ENCODE data around the gene SVEP1.

The SVEP1 gene

DNA sequence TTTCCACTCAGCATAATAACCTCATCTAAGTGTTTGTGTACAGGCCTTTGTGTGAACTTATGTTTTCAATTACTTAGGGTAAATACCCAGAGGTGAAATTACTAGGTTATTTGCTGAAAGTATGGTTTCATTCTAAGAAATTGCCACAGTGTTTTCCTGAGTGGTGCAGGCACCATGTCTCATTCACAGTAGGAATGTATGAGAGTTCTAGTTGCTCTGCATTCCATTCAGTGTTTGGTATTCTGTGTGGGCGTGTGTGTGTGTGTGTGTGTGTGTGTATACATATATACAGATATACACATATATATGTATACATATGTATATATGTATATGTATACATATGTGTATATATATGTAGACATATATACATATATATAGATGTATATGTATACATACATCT is 8.8 kb upstream of the SVEP1 start:
- Mint-ChIP-seq H3K9me3 (peaks cover 52% of the 10 kb centered on the region), H3K4me3 (no peak overlapping the region), H3K27me3 (ENCODE audit: low read depth, poor library complexity) (peaks cover 10% of the 10 kb centered on the region), H3K36me3 (ENCODE audit: low read depth) (no peaks in the 10 kb centered on the region), H3K27ac (no peak overlapping the region), H3K4me1 (no peaks in the 10 kb centered on the region)
- no peak for DNase-seq
- TF ChIP-seq CTCF (IDR thresholded peaks at IDR 0.05), result no peak

GRCh38 chr9:110583237-110583636 is 3.7 kb upstream of the SVEP1 start:
- Mint-ChIP-seq H3K27ac (no peak overlapping the region), H3K4me3 (no peak overlapping the region), H3K36me3 (ENCODE audit: low read depth) (no peaks in the 10 kb centered on the region), H3K27me3 (ENCODE audit: low read depth, poor library complexity) (peaks cover 56% of the 10 kb centered on the region), H3K4me1 (peaks cover 17% of the 10 kb centered on the region), H3K9me3 (peaks cover 36% of the 10 kb centered on the region)
- no peak for TF ChIP-seq CTCF (IDR thresholded peaks at IDR 0.05)
- DNase-seq, result no peak

DNA sequence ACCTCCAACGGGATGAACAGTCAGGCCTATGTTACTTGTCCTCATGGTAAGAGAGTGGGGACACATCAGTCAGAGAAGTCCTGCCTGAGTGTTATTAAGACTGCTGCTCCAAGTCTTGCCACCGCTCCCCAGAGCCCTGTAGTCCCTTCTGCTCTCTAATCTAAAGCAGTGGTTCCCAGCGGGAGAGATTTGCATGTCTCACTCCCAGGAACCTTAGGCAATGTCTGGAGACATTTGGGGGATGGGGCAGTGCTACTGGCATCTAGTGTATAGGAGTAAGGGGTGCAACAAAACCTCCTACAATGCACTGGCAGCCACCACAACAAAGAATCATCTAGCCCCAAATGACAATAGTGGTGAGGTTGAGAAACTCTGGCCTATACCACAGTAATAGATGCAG is 2.6 kb upstream of the SVEP1 start:
- Mint-ChIP-seq H3K9me3 (peaks cover 40% of the 10 kb centered on the region), H3K4me1 (peaks cover 17% of the 10 kb centered on the region), H3K27ac (no peak overlapping the region), H3K4me3 (no peak overlapping the region), H3K36me3 (ENCODE audit: low read depth) (peaks cover 6% of the 10 kb centered on the region), H3K27me3 (ENCODE audit: low read depth, poor library complexity) (peaks cover 67% of the 10 kb centered on the region)
- no peak for TF ChIP-seq CTCF (IDR thresholded peaks at IDR 0.05)
- no peak for DNase-seq

DNA sequence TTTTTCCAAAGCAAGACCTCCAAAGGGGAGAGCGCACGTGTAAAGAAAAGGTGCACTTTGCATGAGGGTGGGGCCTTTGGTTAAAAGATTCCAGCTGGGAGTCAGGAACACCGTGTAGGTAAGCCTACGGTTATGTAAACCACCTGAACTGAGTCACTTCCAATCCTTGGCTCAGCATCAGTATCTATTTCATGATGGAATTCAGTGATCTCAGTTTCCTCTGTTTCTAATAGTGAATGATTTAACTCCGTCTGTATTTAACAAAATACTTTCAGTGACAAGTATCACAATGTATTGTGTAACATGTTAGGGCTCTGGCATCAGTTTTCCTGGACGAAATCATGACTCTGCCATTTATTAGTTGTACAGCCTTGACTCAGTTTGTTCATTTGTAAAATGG is 1.3 kb upstream of the SVEP1 start:
- H3K27me3 Mint-ChIP-seq (ENCODE audit: low read depth, poor library complexity), result peaks cover 70% of the 10 kb centered on the region
- H3K36me3 Mint-ChIP-seq (ENCODE audit: low read depth), result peaks cover 6% of the 10 kb centered on the region
- peaks cover 35% of the 10 kb centered on the region for H3K9me3 Mint-ChIP-seq

DNA sequence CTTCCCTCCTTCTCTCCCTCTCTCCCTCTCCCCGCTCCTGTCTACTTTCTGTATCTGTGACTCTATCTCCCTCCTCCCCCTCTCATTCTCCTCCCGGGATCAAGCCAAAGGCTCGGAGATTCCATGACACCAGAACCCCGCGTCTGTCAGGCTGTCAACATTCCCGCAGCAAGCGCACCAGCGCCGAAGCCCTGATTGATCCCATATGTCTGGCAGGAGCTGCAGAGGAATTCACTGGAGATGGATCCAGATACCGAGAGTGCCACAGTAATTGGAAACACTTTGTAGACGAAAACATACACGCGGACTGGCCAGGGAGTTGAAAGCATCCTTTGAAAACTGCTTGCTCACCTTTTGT is 300 bp upstream of the SVEP1 start:
- Mint-ChIP-seq H3K4me1 (peaks cover 17% of the 10 kb centered on the region), H3K9me3 (peaks cover 26% of the 10 kb centered on the region), H3K27me3 (ENCODE audit: low read depth, poor library complexity) (peaks cover 74% of the 10 kb centered on the region), H3K36me3 (ENCODE audit: low read depth) (peaks cover 6% of the 10 kb centered on the region), H3K4me3 (peak overlapping the region; percentile 85), H3K27ac (no peak overlapping the region)
- no peak for TF ChIP-seq CTCF (IDR thresholded peaks at IDR 0.05)
- DNase-seq, result peak; percentile 43

More for the DNA sequence above, 1.3 kb upstream of the SVEP1 start:
- H3K4me1 Mint-ChIP-seq, result peaks cover 17% of the 10 kb centered on the region
- H3K4me3 Mint-ChIP-seq, result peak overlapping the region; percentile 48
- no peak for TF ChIP-seq CTCF (IDR thresholded peaks at IDR 0.05)
- no peak overlapping the region for H3K27ac Mint-ChIP-seq
- DNase-seq, result no peak

DNA sequence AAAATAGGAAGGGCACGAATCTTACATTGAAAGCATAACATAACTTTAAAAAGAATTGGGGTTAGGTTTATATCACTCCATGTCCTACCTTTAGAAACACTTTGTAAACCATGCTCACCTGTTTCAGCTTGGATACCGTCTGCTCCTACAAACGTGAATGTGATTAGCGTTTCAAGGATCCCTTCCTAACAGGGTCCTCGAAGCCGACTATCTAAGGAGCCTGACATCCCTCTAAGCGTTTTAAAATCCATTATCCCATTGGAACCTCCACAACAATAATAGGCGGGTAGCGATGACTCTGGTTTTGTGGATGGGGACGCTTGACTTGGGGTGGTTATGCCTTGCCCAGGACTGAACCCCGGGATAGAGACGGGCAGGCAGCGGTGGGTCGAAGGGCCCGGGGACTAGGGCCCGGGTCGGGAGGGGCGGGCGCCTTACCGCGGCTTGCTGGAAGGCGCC is 937 bp downstream of the SVEP1 start:
- peaks cover 67% of the 10 kb centered on the region for H3K27me3 Mint-ChIP-seq (ENCODE audit: low read depth, poor library complexity)
- peaks cover 6% of the 10 kb centered on the region for H3K36me3 Mint-ChIP-seq (ENCODE audit: low read depth)
- peak overlapping the region; percentile 85 for H3K4me3 Mint-ChIP-seq
- peaks cover 17% of the 10 kb centered on the region for H3K4me1 Mint-ChIP-seq
- no peak overlapping the region for H3K27ac Mint-ChIP-seq
- H3K9me3 Mint-ChIP-seq, result peaks cover 15% of the 10 kb centered on the region
- TF ChIP-seq CTCF (IDR thresholded peaks at IDR 0.05), result no peak
- no peak for DNase-seq
